Stimulated activated effector memory CD8-positive, alpha-beta T cell treated with anti-CD3 and anti-CD28 coated beads, Interleukin-12 subunit alpha, Interleukin-12 subunit beta, amount 100 ng/mL, for 72 hours (primary cell): Measurements from ENCODE around the gene DACT3.
A peak's percentile ranks its signal among the peaks of the same experiment; 100 is the strongest.

ENCODE experiments used
- ATAC-seq: fragments of 150-1000 bp; cut with Tn5 transposase; 2 replicates; pipeline ENCODE4 v1.10.0; 2021
- DNase-seq, 2 donors: peaks; one replicate each; pipeline ENCODE4 v3.0.0; 2021 to 2022; ENCODE audit warnings: low spot score in 2 of 2
- H3K27ac Mint-ChIP-seq: one replicate; pipeline ENCODE4 v1.8.0; 2022; ENCODE audit warnings: mild to moderate bottlenecking, mixed read lengths
- H3K36me3 Mint-ChIP-seq: one replicate; pipeline ENCODE4 v1.8.0; 2022; ENCODE audit warnings: mild to moderate bottlenecking, mixed read lengths
- H3K4me1 Mint-ChIP-seq: one replicate; pipeline ENCODE4 v1.8.0; 2022; ENCODE audit warnings: mixed read lengths
- H3K4me3 Mint-ChIP-seq: one replicate; pipeline ENCODE4 v1.8.0; 2022; ENCODE audit warnings: mild to moderate bottlenecking, mixed read lengths
- H3K9me3 Mint-ChIP-seq: one replicate; pipeline ENCODE4 v1.8.0; 2022; ENCODE audit warnings: mixed read lengths

DACT3 gene

DNA sequence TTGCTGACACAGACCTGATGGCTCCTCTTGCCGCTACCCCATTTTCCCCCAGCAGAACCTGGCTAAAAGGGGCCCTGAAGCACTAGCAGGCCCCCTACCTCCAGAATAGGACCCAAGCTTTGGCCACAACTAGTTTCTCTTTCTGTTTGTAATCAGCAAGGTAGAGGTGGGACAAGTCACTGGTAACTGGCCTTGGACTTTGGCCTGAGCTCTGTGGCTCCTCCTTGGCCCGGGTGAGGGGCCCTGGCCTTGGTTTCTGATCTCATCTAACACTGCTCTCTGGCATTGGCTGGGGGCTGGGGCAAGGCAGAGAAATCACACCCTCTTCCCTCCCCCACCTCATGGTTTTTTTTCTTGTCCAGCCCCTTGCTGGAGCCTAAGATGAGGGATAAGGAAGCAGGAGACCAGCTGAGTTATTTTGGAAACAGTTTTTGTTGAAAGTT is 57.8 kb downstream of the DACT3 start:
- no peak for DNase-seq
- H3K9me3 Mint-ChIP-seq: peaks cover 6% of the 10 kb centered on the region

DNA sequence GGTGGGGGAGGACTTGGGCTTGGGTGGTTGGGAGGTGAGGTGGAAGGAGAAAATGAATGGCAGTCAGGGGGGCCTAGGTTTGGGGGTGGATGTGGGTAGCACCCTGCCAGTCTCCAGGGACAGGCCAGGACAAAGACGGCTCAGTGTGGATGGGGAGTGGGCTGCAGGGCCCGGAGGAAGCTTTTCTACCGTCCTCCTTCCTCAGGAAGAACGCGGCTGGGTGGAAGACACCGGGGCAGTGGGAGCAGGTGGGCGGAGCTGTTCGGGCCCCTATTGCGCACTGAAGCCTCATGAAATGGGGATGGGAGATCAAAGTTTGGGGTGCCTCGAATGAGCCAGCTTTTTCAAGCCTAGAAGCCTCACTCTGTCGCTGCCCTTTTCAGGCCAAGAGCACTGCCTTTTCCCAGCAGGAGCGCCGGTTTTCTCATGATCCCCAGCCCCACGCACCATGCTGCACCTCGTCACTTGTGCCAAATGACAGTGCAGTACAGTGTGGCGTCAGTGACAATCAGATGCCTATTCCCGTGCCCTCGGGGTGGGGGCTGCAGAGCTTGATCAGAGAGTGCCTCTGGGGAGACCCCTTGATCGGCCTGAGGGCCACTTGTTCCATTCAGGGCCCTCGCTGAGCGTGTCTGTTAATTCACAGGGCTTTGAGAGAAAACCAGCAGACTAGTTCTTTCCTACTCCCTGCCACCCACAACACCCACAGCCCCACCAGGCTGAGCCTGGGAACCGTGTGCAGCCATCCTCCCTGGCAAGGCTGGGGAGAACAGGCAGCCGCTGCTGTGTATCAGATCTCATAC is 58.4 kb downstream of the DACT3 start:
- ATAC-seq: peak; percentile 45
- Mint-ChIP-seq H3K4me1 (peaks cover 48% of the 10 kb centered on the region), H3K27ac (peak overlapping the region; percentile 100), H3K36me3 (peaks cover 57% of the 10 kb centered on the region), H3K4me3 (peak overlapping the region; percentile 91), H3K9me3 (peaks cover 7% of the 10 kb centered on the region)
- DNase-seq: peak in 1 of 2 donors; percentile 71

More for the DNA sequence above, 57.8 kb downstream of the DACT3 start:
- H3K27ac Mint-ChIP-seq: peak overlapping the region; percentile 100
- H3K4me3 Mint-ChIP-seq: peak overlapping the region; percentile 91
- peaks cover 64% of the 10 kb centered on the region for H3K36me3 Mint-ChIP-seq
- H3K4me1 Mint-ChIP-seq: peaks cover 55% of the 10 kb centered on the region
- no peak for ATAC-seq

DNA sequence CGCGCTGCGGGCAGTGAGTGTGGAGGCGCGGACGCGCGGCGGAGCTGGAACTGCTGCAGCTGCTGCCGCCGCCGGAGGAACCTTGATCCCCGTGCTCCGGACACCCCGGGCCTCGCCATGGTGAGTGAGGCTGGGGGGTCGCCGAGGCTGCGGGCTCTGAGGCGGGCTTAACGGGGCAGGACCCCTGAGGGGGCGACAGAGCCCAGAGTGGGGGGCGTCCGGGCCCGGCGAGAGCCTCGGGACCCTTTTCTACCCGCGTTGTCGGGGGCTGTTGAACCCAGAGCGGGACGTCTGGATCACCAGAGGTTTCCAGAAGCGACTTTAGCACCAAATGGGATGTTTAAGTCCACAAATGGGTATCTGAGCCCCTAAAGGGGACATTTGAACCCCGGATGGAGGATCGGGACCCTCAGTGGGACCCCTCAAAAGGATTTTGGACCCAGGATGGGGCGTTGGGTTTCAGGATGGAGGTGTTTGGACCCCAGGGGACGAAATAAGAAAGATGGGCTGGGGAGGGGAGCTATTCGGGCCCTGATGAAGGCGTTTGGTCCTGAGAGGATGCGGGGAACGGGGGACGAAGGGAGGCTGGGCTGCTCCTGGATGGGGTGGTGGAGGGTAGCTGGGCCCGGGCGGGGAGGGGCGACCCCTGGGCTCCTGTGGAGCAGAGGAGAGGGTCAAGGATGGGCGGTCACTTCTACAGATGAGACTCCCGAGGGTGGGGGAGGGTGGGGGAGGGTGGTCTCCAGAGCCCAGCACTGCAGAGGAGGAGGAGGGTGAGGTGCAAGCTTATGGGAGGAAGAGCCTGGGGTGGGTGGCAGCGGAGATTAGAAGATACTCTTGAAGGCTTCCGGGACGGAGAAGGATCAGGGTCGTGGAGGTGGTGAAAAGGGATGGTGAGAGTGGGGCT is 59.4 kb downstream of the DACT3 start, which contains the start of gene CALM3:
TSS of gene CALM3 (plus strand) at position 13 of the 907 bp plus-strand sequence. CDS start at position 118, 105 bp downstream.
- Mint-ChIP-seq H3K9me3 (peaks cover 7% of the 10 kb centered on the region), H3K27ac (peak within 1 kb of the TSS; percentile 100), H3K4me1 (peaks cover 45% of the 10 kb centered on the region), H3K4me3 (peak within 1 kb of the TSS; percentile 91), H3K36me3 (peaks cover 47% of the 10 kb centered on the region)
- DNase-seq: no peak
- no peak for ATAC-seq

DNA sequence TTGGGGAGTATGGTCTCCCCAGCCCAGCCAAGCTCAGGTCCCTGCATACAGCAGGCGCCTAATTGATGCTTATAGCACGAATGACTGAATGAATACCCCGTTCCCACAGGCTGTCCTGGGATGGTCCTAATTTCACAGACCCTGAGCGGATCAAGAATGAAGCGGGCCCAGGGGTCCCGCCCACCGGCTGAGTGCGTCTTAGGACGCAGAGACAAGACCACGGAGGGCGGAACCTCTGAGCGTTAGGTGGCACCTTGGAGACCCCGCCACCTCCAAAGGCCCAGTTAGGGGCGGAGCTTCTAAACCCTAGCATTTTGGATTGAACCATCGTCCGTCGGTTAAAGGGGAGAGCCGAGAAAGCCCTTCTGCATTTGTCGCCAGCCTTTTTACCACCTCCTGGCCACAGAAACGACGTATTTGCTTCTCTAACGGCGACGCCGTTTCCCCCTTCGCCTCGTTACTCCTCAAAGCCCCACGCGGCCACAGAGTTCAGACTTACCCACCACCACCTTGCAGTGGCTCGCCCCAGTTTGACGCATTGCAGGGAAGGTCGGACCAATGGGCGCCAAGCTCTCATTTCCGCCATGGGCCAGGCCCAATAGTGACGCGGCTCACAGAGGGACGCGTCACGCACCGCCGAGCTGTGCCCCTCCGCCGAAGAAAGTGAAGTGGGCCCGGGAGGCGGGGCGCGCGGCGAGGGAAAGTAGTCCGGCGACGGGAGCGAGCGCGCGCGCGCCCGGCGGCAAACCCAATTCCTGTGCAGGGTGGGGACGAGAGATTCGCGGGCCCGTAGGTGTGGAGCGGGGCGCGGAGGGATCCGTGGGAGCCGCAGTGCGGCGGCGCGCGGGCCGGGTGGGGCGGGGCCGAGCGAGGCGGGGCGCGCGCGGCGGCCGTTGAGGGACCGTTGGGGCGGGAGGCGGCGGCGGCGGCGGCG is 60.3 kb downstream of the DACT3 start:
- Mint-ChIP-seq H3K4me3 (peak overlapping the region; percentile 91), H3K4me1 (peaks cover 45% of the 10 kb centered on the region), H3K9me3 (peaks cover 7% of the 10 kb centered on the region), H3K27ac (peak overlapping the region; percentile 100), H3K36me3 (peaks cover 38% of the 10 kb centered on the region)
- DNase-seq: peak; percentile 99 to 100
- ATAC-seq: peak; percentile 93

DNA sequence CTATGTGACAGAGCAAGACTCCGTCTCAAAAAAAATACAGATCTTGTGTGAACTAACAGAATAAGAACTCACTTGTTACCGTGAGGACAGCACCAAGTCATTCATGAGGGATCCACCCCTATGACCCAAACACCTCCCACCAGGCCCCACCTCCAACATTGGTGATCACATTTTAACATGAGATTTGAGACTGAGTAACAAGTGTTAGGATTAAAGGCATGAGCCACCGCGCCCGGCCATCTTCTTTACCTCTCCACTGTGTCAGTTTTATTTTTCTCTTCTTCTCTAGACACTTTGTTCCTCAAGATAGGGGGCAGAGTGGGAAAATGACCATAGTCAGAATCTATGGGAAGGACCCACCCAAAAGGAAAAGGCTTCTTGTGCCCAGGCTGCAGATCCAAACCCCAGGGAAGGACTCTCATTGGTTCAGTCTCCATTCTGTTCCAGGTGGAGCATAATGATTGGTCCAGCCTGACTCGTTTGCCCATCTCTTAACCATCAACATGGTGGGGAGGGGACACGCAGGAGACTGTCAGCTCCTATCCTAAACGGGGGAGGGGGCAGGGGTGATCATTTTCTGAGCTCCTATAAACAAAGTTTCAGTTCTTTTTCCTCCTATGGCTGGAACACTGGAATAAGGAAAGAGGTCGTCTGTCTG is 61.1 kb downstream of the DACT3 start:
- Mint-ChIP-seq H3K27ac (peak overlapping the region; percentile 100), H3K4me3 (peak overlapping the region; percentile 91), H3K36me3 (peaks cover 30% of the 10 kb centered on the region), H3K9me3 (peaks cover 7% of the 10 kb centered on the region), H3K4me1 (peaks cover 41% of the 10 kb centered on the region)
- no peak for ATAC-seq
- DNase-seq: no peak

DNA sequence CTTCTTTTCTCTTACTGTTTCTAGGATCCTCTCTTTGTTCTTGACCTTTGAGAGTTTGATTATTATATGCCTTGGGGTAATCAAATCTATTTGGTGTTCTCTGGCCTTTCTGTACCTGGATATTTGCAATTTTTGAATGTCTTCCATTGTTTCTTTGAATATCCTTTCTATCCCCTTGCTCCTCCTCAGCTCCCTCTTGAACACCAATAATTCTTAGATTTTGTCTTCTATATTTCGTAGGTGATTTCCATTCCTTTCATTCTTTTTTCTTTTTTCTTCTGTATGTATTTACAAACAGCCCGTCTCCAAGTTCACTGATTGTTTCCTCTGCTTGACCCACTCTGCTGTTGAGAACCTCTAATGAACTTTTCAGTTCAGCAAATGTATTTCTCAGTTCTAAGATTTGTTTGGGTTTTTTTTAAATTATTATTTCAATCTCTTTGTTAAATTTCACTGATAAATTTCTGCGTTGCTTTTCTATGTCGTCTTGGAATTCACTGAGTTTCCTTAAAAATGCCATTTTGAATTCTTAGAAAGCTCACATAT is 62.5 kb downstream of the DACT3 start:
- no peak for ATAC-seq
- peaks cover 7% of the 10 kb centered on the region for H3K9me3 Mint-ChIP-seq
- H3K27ac Mint-ChIP-seq: no peak overlapping the region
- no peak for DNase-seq
- H3K36me3 Mint-ChIP-seq: peaks cover 28% of the 10 kb centered on the region
- H3K4me3 Mint-ChIP-seq: no peak overlapping the region
- peaks cover 27% of the 10 kb centered on the region for H3K4me1 Mint-ChIP-seq
